NCI-H2227 (cell line): ENCODE measurements around the gene CCS.
"Not testable (repeated sequence)": the region's sequence is repeated elsewhere in the genome, so short reads cannot be mapped to it uniquely, and the experiment has no call there.

ENCODE experiments used
- DNase-seq: peaks from one replicate; lab custom pipeline; 2025; ENCODE audit not compliant: unreplicated experiment; lab: John Stamatoyannopoulos, UW

Gene CCS

GRCh38 chr11:66625041-66625751 lies 32.2 kb downstream of the CCS start:
- DNase-seq, result no peak

GRCh38 chr11:66625752-66626149 lies 32.8 kb downstream of the CCS start:
- no peak for DNase-seq

- no peak for DNase-seq
Measured at GRCh38 chr11:66626382-66626781, 33.4 kb downstream of the CCS start.

- no peak for DNase-seq
Measured at GRCh38 chr11:66626926-66627325, 33.9 kb downstream of the CCS start.

- no peak for DNase-seq
Measured at GRCh38 chr11:66628061-66628603, 35.1 kb downstream of the CCS start.

- no peak for DNase-seq
Measured at GRCh38 chr11:66629356-66629755, 36.4 kb downstream of the CCS start.

GRCh38 chr11:66631883-66632282 lies 38.9 kb downstream of the CCS start:
- no peak for DNase-seq

GRCh38 chr11:66632952-66633351 lies 40.0 kb downstream of the CCS start:
- no peak for DNase-seq

GRCh38 chr11:66636411-66636810 lies 43.4 kb downstream of the CCS start:
- no peak for DNase-seq

- DNase-seq, result peak; percentile 51
Measured at GRCh38 chr11:66637557-66638176, 44.7 kb downstream of the CCS start.

GRCh38 chr11:66638177-66639065 lies 45.4 kb downstream of the CCS start, which contains the start of gene RBM4:
TSS of gene RBM4 (plus strand) at chr11:66638703. CDS start at chr11:66639712, 1,009 bp downstream.
- DNase-seq, result peak; percentile 100

GRCh38 chr11:66639066-66639813 lies 46.3 kb downstream of the CCS start:
- DNase-seq, result peak; percentile 59

GRCh38 chr11:66639814-66640340 lies 46.9 kb downstream of the CCS start:
- not testable (repeated sequence) for DNase-seq

- DNase-seq, result no peak
Measured at GRCh38 chr11:66641834-66642233, 48.8 kb downstream of the CCS start.

GRCh38 chr11:66643745-66644437 lies 50.9 kb downstream of the CCS start:
- no peak for DNase-seq

- no peak for DNase-seq
Measured at GRCh38 chr11:66646828-66647227, 53.8 kb downstream of the CCS start.

GRCh38 chr11:66649903-66650302 lies 56.9 kb downstream of the CCS start:
- DNase-seq, result no peak

GRCh38 chr11:66651016-66651415 lies 58.0 kb downstream of the CCS start:
- DNase-seq, result no peak

- DNase-seq, result no peak
Measured at GRCh38 chr11:66652651-66653050, 59.7 kb downstream of the CCS start.

- no peak for DNase-seq
Measured at GRCh38 chr11:66653123-66653522, 60.1 kb downstream of the CCS start.
